HuH-7 (cell line): Measurements from ENCODE around the gene CACNA2D4.

Experiments
- DNase-seq: peaks from one replicate; pipeline ENCODE4 v3.0.0; 2011; ENCODE audit warnings: low spot score

CACNA2D4 gene

DNA sequence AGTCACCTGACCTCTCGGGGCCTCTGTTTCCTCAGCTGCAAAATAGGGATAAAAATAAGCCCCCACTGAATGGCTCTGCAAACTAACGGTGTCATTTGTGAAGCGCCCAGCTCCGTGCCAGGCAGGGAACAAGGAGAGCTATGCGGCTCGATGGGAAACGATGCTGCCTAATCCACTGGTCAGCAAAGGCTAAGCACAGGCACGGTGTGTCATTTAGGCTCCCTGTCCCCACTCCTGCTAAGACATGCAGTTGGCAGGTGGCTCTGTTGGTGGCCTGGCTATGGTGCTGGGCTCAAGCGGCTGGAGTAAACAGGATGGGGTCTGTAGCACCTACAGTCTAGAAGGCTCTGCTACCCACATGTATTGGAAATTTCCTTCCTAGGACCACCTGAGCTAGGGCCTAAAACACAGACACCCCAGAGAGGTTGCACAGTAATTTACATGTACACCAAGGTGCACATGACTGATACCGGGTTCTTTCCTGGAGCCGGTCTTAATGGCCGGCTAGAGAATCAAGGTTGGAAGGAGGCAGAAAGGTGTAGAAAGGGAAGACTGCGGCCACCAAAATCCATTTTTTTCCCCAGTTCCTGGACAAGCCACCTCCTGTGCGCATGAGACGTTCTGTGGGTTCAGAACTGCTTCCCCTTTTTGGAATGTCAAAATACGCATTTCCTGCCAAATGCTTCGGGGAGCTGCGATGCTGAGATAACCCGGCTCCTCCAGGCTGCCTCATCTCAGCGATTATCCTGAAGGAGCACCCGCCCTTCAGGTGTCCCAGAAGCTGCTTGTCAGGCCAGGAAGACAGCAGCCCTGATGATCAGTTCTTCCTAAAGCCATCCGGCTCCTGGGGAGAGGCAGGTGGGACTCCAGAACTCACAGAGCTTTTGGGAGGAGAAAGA lies 1.0 kb downstream of the CACNA2D4 start:
- DNase-seq, result peak; percentile 1

DNA sequence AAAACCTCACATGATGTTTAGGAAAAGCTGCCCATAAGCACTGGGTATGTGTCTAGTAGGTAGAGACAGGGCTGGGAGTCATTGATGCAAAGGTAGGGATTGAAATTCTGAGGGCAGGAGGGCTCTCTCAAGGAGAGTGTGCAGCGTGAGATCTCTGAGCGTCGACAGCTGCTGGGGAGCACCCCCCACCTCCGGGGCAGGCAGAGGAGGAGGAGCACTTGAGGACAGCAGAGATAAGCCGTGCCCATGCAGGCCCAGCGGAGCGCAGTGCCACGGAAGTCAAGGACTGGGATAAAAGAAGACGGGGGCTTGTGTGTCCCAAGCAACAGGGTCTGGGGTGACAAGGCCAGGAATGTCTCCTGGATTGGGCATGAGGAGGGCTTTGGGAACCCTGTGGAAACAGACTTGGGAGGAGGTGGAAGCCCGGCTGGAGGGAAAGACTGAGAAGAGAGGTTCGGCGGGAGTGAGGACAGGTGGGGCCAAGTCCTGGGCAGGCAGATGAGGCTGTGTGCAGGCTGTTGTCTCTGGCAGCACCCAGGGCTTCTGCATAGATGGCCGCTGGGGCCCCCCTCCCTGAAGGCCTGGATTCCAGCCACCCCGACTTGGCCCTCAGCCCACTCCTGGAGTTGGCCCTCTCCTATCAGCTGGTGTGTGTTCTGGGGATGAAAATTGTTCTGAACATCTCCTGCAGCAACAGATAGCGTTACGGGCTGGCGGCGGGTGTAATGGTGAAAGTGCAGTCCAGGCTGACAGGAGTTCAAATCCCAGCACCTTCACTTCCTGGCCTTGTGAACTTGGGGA lies 1.9 kb downstream of the CACNA2D4 start:
- DNase-seq, result peak; percentile 2

GRCh38 chr12:1915082-1915968 lies 3.1 kb downstream of the CACNA2D4 start:
- DNase-seq, result peak; percentile 9

- DNase-seq, result peak; percentile 6
These were observed 4.1 kb downstream of the CACNA2D4 start for GRCh38 chr12:1914114-1914911.

DNA sequence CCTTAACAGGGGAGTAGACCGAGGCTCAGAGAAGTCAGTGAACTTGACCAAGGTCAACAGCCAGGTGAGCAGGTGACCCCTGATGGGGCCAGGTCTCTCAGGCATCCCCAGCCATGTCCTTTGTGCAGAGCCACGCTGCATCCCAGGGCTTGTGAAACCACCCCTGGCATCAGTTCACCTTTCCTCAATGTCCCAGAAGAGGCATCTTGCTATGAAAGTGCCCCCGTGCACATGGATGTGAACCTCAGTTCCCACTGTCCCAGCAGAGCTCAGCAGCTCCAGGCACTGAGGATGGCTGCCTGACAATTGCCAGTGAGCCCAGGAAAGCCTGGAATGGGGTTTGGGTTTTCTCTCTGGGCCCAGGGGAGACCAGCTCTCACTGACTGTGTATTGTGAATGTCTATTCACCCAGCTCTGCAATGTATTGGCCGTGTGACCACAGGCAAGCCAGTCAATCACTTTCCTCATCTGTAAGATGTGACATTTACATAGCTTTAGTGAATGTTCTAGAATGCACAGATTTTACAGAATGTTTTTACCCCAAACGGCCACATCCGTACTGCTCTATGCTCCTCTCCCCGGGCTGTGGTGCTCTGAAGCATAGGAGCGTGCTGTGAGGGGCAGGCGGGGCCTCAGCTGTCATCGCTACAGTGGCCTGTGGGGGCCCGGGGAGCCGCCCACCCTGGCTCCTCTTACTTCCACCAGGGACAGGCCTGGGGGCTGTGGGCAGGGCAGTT lies 4.9 kb downstream of the CACNA2D4 start:
- peak; percentile 5 for DNase-seq

GRCh38 chr12:1912580-1913376 lies 5.7 kb downstream of the CACNA2D4 start:
- peak; percentile 5 for DNase-seq

GRCh38 chr12:1911598-1912575 lies 6.6 kb downstream of the CACNA2D4 start:
- DNase-seq, result peak; percentile 7

DNA sequence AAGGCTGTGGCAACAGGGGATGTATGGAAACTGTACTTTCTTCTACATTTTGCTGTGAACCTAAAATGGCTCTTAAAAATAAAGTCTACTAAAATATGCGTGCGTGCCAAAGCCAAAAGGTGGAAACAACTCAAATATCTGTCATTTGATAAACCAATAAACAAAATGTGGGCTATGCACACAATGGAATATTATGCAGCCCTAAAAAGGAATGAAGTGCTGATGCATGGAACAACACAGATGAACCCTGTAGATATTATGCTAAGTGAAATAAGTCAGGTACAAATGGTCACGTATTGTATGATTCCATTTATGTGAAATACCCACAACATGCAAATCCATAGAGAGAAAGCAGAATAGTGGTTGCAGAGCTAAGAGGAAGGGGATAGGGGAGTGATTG lies 8.0 kb downstream of the CACNA2D4 start:
- DNase-seq, result no peak

DNA sequence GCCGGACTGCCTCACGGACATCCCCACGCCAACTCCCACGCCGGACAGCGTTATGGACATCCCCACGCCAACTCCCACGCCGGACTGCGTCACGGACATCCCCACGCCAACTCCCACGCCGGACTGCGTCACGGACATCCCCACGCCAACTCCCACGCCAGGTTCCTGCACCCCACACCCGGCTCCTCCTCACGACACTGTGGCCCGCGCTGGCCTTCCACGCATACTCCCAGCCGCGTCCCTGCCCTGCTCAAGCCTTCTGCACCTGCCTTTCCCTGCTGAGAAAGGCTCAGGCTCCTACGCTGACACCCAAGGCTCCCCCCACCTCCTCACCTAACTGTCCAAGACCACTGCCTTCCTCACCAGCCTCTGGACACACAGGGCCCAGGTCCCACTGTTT lies 9.7 kb downstream of the CACNA2D4 start:
- DNase-seq, result peak; percentile 8

- peak; percentile 59 for DNase-seq
These were observed 10.5 kb downstream of the CACNA2D4 start for GRCh38 chr12:1907652-1908611.

- no peak for DNase-seq
These were observed 11.9 kb downstream of the CACNA2D4 start for GRCh38 chr12:1906579-1906978.

- no peak for DNase-seq
These were observed 13.6 kb downstream of the CACNA2D4 start for GRCh38 chr12:1904875-1905274.

GRCh38 chr12:1896964-1897363 lies 21.5 kb downstream of the CACNA2D4 start:
- DNase-seq, result no peak

DNA sequence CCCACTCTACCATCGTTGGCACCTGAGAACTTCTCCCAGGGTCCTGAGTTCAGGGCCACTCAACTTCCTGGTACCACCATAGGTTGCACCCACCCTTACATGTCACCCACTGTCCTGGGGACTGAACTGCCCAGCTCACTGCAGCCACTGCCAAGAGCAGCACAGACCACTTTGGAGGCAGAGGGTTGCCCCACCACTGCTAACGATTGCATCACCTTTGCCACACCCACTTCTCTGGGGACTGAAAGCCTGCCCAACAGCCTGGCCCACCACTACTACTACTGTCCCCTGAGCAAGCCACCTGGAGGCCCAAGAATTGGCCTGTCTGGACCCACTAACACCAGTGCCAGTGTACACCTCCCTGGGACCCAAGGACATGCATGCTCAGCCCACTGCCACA lies 27.6 kb downstream of the CACNA2D4 start:
- DNase-seq, result no peak

- DNase-seq, result no peak
These were observed 28.2 kb downstream of the CACNA2D4 start for GRCh38 chr12:1890119-1890703.

DNA sequence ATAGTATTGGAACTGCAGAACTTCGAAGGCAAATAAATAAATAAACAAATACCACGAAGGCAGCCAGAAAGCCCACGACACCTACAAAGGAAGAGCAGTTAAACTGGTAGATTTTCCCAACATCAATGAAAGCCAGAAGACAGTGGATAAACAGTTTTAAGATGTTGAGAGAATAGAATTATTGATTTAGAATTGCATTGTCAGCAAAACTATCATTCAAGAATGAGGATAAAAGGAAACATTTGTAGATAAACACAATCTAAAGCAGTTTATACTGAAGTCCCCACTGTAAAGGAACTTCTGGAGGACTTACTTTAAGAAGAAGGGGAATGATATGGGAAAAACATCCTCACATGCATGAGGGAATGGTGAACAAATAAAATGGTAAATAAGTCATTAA lies 29.5 kb downstream of the CACNA2D4 start:
- no peak for DNase-seq
